ENCODE measurements around the gene RNU1-1.
"Not testable (repeated sequence)": the region's sequence is repeated elsewhere in the genome, so short reads cannot be mapped to it uniquely, and the experiment has no call there.

Gene RNU1-1

GRCh38 chr1:16500975-16501374, 13.1 kb downstream of the RNU1-1 start:
- not testable (repeated sequence) for H3K9ac ChIP-seq (ENCODE audit: low read length); H3K36me3 ChIP-seq (ENCODE audit: control insufficient read depth, insufficient read depth, low read length); H3K4me1 ChIP-seq (ENCODE audit: control insufficient read depth, insufficient read depth, low read length); H3K27me3 ChIP-seq (ENCODE audit: control insufficient read depth, insufficient read depth, low read length); H3K4me3 ChIP-seq (ENCODE audit: low read length); H3K9me3 ChIP-seq (ENCODE audit: control insufficient read depth, low read length)

GRCh38 chr1:16500466-16500865, 13.6 kb downstream of the RNU1-1 start:
- H3K9ac ChIP-seq (ENCODE audit: low read length); H3K36me3 ChIP-seq (ENCODE audit: control insufficient read depth, insufficient read depth, low read length); H3K27me3 ChIP-seq (ENCODE audit: control insufficient read depth, insufficient read depth, low read length); H3K4me1 ChIP-seq (ENCODE audit: control insufficient read depth, insufficient read depth, low read length); H3K4me3 ChIP-seq (ENCODE audit: low read length); H3K9me3 ChIP-seq (ENCODE audit: control insufficient read depth, low read length): not testable (repeated sequence)

- no peaks in the 10 kb centered on the region for H3K4me1 ChIP-seq (ENCODE audit: control insufficient read depth, insufficient read depth, low read length)
- H3K4me3 ChIP-seq (ENCODE audit: low read length) = peak overlapping the region; percentile 25
- no peaks in the 10 kb centered on the region for H3K9me3 ChIP-seq (ENCODE audit: control insufficient read depth, low read length)
- no peaks in the 10 kb centered on the region for H3K27me3 ChIP-seq (ENCODE audit: control insufficient read depth, insufficient read depth, low read length)
- H3K36me3 ChIP-seq (ENCODE audit: control insufficient read depth, insufficient read depth, low read length) = no peaks in the 10 kb centered on the region
- H3K9ac ChIP-seq (ENCODE audit: low read length) = peak overlapping the region; percentile 73
Measured at GRCh38 chr1:16498573-16499413, 15.3 kb downstream of the RNU1-1 start.

GRCh38 chr1:16498047-16498446, 16.0 kb downstream of the RNU1-1 start:
- H3K9me3 ChIP-seq (ENCODE audit: control insufficient read depth, low read length); H3K4me3 ChIP-seq (ENCODE audit: low read length); H3K36me3 ChIP-seq (ENCODE audit: control insufficient read depth, insufficient read depth, low read length); H3K4me1 ChIP-seq (ENCODE audit: control insufficient read depth, insufficient read depth, low read length); H3K27me3 ChIP-seq (ENCODE audit: control insufficient read depth, insufficient read depth, low read length): not testable (repeated sequence)
- peak overlapping the region; percentile 50 for H3K9ac ChIP-seq (ENCODE audit: low read length)

GRCh38 chr1:16497474-16497904, 16.6 kb downstream of the RNU1-1 start:
- not testable (repeated sequence) for H3K9me3 ChIP-seq (ENCODE audit: control insufficient read depth, low read length); H3K27me3 ChIP-seq (ENCODE audit: control insufficient read depth, insufficient read depth, low read length); H3K9ac ChIP-seq (ENCODE audit: low read length); H3K4me1 ChIP-seq (ENCODE audit: control insufficient read depth, insufficient read depth, low read length); H3K4me3 ChIP-seq (ENCODE audit: low read length); H3K36me3 ChIP-seq (ENCODE audit: control insufficient read depth, insufficient read depth, low read length)

- not testable (repeated sequence) for H3K9ac ChIP-seq (ENCODE audit: low read length); H3K9me3 ChIP-seq (ENCODE audit: control insufficient read depth, low read length); H3K27me3 ChIP-seq (ENCODE audit: control insufficient read depth, insufficient read depth, low read length); H3K4me1 ChIP-seq (ENCODE audit: control insufficient read depth, insufficient read depth, low read length); H3K4me3 ChIP-seq (ENCODE audit: low read length); H3K36me3 ChIP-seq (ENCODE audit: control insufficient read depth, insufficient read depth, low read length)
Measured at GRCh38 chr1:16493731-16494130, 20.4 kb downstream of the RNU1-1 start.

GRCh38 chr1:16492937-16493336, 21.1 kb downstream of the RNU1-1 start:
- H3K9me3 ChIP-seq (ENCODE audit: control insufficient read depth, low read length); H3K4me1 ChIP-seq (ENCODE audit: control insufficient read depth, insufficient read depth, low read length); H3K36me3 ChIP-seq (ENCODE audit: control insufficient read depth, insufficient read depth, low read length); H3K27me3 ChIP-seq (ENCODE audit: control insufficient read depth, insufficient read depth, low read length); H3K9ac ChIP-seq (ENCODE audit: low read length); H3K4me3 ChIP-seq (ENCODE audit: low read length): not testable (repeated sequence)

GRCh38 chr1:16491056-16491675, 22.9 kb downstream of the RNU1-1 start:
- no peaks in the 10 kb centered on the region for H3K4me1 ChIP-seq (ENCODE audit: control insufficient read depth, insufficient read depth, low read length)

GRCh38 chr1:16489195-16489880, 24.7 kb downstream of the RNU1-1 start:
- not testable (repeated sequence) for H3K27me3 ChIP-seq (ENCODE audit: control insufficient read depth, insufficient read depth, low read length); H3K9me3 ChIP-seq (ENCODE audit: control insufficient read depth, low read length); H3K4me3 ChIP-seq (ENCODE audit: low read length); H3K4me1 ChIP-seq (ENCODE audit: control insufficient read depth, insufficient read depth, low read length); H3K36me3 ChIP-seq (ENCODE audit: control insufficient read depth, insufficient read depth, low read length); H3K9ac ChIP-seq (ENCODE audit: low read length)

More at GRCh38 chr1:16491056-16491675, 22.9 kb downstream of the RNU1-1 start:
- Histone ChIP-seq H3K36me3 (ENCODE audit: control insufficient read depth, insufficient read depth, low read length) (no peaks in the 10 kb centered on the region), H3K4me3 (ENCODE audit: low read length) (no peak overlapping the region), H3K9ac (ENCODE audit: low read length) (no peak overlapping the region), H3K27me3 (ENCODE audit: control insufficient read depth, insufficient read depth, low read length) (no peaks in the 10 kb centered on the region), H3K9me3 (ENCODE audit: control insufficient read depth, low read length) (no peaks in the 10 kb centered on the region)

- H3K9ac ChIP-seq (ENCODE audit: low read length); H3K27me3 ChIP-seq (ENCODE audit: control insufficient read depth, insufficient read depth, low read length); H3K4me3 ChIP-seq (ENCODE audit: low read length); H3K4me1 ChIP-seq (ENCODE audit: control insufficient read depth, insufficient read depth, low read length); H3K9me3 ChIP-seq (ENCODE audit: control insufficient read depth, low read length); H3K36me3 ChIP-seq (ENCODE audit: control insufficient read depth, insufficient read depth, low read length): not testable (repeated sequence)
Measured at GRCh38 chr1:16487011-16487410, 27.1 kb downstream of the RNU1-1 start.

- not testable (repeated sequence) for H3K36me3 ChIP-seq (ENCODE audit: control insufficient read depth, insufficient read depth, low read length)
Measured at GRCh38 chr1:16486316-16486715, 27.8 kb downstream of the RNU1-1 start.

GRCh38 chr1:16484931-16485330, 29.2 kb downstream of the RNU1-1 start:
- Histone ChIP-seq H3K4me1 (ENCODE audit: control insufficient read depth, insufficient read depth, low read length) (no peaks in the 10 kb centered on the region), H3K36me3 (ENCODE audit: control insufficient read depth, insufficient read depth, low read length) (no peaks in the 10 kb centered on the region), H3K27me3 (ENCODE audit: control insufficient read depth, insufficient read depth, low read length) (no peaks in the 10 kb centered on the region), H3K4me3 (ENCODE audit: low read length) (no peak overlapping the region), H3K9me3 (ENCODE audit: control insufficient read depth, low read length) (no peaks in the 10 kb centered on the region), H3K9ac (ENCODE audit: low read length) (no peak overlapping the region)

More at GRCh38 chr1:16486316-16486715, 27.8 kb downstream of the RNU1-1 start:
- H3K4me3 ChIP-seq (ENCODE audit: low read length); H3K9me3 ChIP-seq (ENCODE audit: control insufficient read depth, low read length); H3K9ac ChIP-seq (ENCODE audit: low read length); H3K4me1 ChIP-seq (ENCODE audit: control insufficient read depth, insufficient read depth, low read length); H3K27me3 ChIP-seq (ENCODE audit: control insufficient read depth, insufficient read depth, low read length): not testable (repeated sequence)
